ACC112 (cell line): ENCODE results near the gene RPS6KL1.
A peak's percentile ranks its signal among the peaks of the same experiment; 100 is the strongest.

Experiments
- H2AFZ ChIP-seq: fragments of 200-600 bp; sonication (generic); one replicate; pipeline ENCODE4 v1.6.0; 2017; ENCODE audit warnings: antibody characterized with exemption, low read length; ENCODE audit not compliant: unreplicated experiment
- H3K27ac ChIP-seq: fragments of 200-600 bp; sonication (generic); 2 replicates; pipeline ENCODE4 v1.5.1; 2014; ENCODE audit warnings: low read depth, mild to moderate bottlenecking, antibody characterized with exemption, low read length, moderate library complexity
- H3K27me3 ChIP-seq: fragments of 200-600 bp; sonication (generic); 2 replicates; pipeline ENCODE4 v1.6.1; 2014; ENCODE audit warnings: mild to moderate bottlenecking, antibody characterized with exemption, low read length, moderate library complexity, mixed read lengths; ENCODE audit not compliant: insufficient read depth
- H3K36me3 ChIP-seq: fragments of 200-600 bp; sonication (generic); 2 replicates; pipeline ENCODE4 v1.6.1; 2016; ENCODE audit warnings: mild to moderate bottlenecking, antibody characterized with exemption, low read length, moderate library complexity, mixed read lengths; ENCODE audit not compliant: insufficient read depth
- H3K4me1 ChIP-seq: fragments of 200-600 bp; sonication (generic); one replicate; pipeline ENCODE4 v1.6.1; 2016; ENCODE audit warnings: low read length, mixed read lengths; ENCODE audit not compliant: insufficient read depth, unreplicated experiment, control insufficient read depth
- H3K4me3 ChIP-seq: fragments of 200-600 bp; sonication (generic); 2 replicates; pipeline ENCODE4 v1.5.1; 2014; ENCODE audit warnings: mild to moderate bottlenecking, low read depth, low read length
- H3K79me2 ChIP-seq: fragments of 200-600 bp; sonication (generic); one replicate; pipeline ENCODE4 v1.6.0; 2016; ENCODE audit warnings: low read length; ENCODE audit not compliant: control insufficient read depth, unreplicated experiment, insufficient read depth

The RPS6KL1 gene

DNA sequence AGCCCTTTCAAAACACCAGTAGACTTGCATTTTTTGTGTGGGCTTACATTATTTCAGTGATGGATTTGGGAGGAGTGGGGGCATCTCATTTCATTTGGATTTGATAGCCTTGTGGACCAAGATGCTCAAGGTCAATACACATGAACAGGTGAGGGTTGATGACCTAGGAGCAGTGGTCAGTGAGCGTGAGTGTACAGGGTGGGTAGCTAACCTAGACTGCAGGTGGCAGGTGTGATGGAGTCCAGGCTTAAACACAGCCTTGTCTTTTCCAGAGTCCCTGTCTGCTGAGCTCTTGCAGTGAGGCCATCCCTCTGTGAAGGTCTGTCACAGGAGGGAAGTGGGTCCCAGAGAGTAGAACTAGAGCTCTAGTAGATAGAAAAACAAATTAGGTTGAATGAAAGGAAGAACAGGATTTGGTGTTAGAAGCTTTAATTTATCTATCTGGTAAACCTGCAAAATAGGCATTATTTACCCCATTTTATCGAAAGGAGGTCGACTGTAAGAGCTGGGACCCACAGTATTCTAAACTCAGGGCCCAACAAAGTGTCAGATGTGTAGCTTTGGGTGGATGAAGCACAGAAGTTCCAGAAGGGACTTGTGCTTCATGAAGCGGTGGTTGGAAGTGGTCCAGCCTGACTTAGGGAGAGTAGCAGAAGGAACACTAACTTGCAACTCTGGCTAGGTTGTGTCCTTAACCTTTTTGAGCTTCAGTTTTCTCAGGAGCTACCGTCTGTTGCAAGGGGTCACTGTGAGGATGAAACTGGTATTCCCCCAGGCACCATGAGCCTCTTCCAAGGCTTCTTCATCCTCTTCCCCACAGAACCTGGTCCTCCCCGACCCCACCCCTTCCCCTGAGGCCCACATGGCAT is 18.2 kb downstream of the RPS6KL1 start:
- H3K79me2 ChIP-seq: no peaks in the 10 kb centered on the region
- H3K4me3 ChIP-seq: no peak overlapping the region
- H3K36me3 ChIP-seq: peaks cover 28% of the 10 kb centered on the region
- H3K27me3 ChIP-seq: no peaks in the 10 kb centered on the region
- H3K4me1 ChIP-seq: peaks cover 5% of the 10 kb centered on the region
- no peak overlapping the region for H3K27ac ChIP-seq
- H2AFZ ChIP-seq: no peak overlapping the region

DNA sequence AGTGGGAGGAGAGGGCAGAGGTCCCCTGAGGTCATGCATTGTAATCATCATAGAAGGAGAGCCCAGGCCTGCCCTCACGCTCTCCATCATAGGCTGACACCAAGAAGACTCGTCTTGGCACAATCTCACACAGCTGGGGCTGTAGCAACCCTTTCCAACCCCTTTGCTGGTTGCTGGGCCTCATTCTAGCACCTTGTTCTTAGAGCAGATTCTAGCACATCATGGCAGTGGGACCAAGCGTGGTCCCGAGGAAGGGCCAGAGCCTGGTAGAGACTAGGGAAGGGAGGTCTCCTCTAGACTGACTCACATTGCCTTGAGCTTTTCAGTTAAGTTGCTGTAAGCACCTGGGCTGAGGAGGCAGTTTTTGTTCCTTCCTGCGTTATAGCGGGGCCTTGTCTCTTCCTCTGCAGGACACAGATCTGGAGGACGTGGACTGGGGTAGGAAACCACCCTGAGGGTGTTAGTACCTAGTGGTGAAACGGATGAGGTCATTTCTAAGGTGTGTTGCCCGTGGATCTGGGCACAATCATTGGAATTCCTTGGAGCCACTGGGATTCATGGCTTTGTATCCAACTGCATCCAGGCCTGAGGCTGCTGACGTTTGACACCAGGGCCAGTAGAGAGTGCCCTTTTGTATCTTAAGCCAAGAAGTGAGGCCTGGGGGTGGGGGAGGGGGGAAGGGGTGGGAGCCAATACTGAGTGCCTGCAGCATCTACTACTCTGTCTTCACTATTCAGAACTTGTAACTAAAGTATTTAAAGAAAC is 19.9 kb downstream of the RPS6KL1 start:
- no peak overlapping the region for H2AFZ ChIP-seq
- peaks cover 44% of the 10 kb centered on the region for H3K36me3 ChIP-seq
- H3K4me1 ChIP-seq: no peaks in the 10 kb centered on the region
- H3K27ac ChIP-seq: no peak overlapping the region
- no peaks in the 10 kb centered on the region for H3K27me3 ChIP-seq
- no peaks in the 10 kb centered on the region for H3K79me2 ChIP-seq
- no peak overlapping the region for H3K4me3 ChIP-seq

DNA sequence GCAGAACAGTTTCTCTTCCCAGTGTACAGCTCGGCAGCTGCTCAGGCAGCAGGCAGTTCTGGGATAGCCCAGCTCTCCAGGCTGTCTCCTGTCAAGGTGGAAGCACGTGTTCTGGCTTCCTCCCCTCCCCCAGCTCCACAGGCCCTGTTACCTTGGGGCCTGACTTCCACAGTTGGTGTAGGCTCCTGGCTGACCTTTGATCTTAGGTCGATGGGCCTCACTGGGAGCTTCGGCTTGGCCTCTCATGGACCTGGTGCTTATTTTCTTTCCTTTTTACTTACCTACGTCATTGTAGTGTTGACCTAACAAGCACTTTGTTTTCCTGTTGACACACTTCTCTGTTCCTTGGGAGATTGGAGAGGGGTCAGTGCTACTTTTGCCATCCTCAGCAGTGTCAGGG is 24.4 kb downstream of the RPS6KL1 start:
- H3K27me3 ChIP-seq: no peaks in the 10 kb centered on the region
- H3K27ac ChIP-seq: no peak overlapping the region
- H3K36me3 ChIP-seq: peaks cover 76% of the 10 kb centered on the region
- peaks cover 4% of the 10 kb centered on the region for H3K79me2 ChIP-seq
- H3K4me3 ChIP-seq: no peak overlapping the region
- no peaks in the 10 kb centered on the region for H3K4me1 ChIP-seq
- no peak overlapping the region for H2AFZ ChIP-seq

DNA sequence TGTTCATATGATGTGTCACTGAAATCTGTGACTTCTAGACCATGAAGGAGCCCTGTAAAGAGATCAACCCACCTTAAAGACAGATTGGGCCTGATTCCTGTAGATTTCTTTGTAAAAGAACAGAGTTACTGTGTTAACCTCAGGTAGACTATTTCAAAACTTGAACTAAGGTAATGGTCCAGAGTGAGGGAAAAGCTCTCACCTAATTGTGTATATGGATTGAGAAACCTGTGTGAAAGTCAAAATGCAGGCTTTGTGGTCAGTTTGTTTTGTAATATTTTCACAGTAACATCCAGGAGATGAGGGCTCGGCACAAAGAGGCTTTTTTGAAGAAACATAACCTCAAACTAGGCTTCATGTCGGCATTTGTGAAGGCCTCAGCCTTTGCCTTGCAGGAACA is 25.0 kb downstream of the RPS6KL1 start:
- H3K27ac ChIP-seq: no peak overlapping the region
- H3K36me3 ChIP-seq: peaks cover 79% of the 10 kb centered on the region
- H3K27me3 ChIP-seq: no peaks in the 10 kb centered on the region
- H2AFZ ChIP-seq: no peak overlapping the region
- H3K4me3 ChIP-seq: no peak overlapping the region
- peaks cover 9% of the 10 kb centered on the region for H3K79me2 ChIP-seq
- no peaks in the 10 kb centered on the region for H3K4me1 ChIP-seq

DNA sequence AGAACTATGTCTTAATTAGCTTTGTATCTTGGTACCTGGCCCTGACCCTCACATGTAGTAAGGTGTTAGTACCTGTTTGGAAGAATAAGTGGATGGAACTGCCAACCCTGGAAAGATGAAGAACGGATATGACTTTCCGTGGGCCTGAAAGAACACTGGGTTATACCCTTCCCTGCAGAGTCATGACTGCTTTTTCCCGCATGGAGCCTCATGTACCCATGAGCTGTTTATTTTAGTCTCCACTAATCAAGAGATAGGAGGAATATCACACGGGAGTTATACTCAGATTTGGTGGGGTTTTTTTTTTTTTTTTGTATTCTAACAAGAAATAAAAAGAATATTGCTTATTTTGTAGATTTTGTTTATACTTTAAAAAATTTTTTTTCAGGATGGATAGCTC is 25.4 kb downstream of the RPS6KL1 start:
- Histone ChIP-seq H3K4me1 (no peaks in the 10 kb centered on the region), H3K36me3 (peaks cover 79% of the 10 kb centered on the region), H3K27ac (no peak overlapping the region), H3K79me2 (peaks cover 14% of the 10 kb centered on the region), H3K4me3 (no peak overlapping the region), H3K27me3 (no peaks in the 10 kb centered on the region), H2AFZ (no peak overlapping the region)

DNA sequence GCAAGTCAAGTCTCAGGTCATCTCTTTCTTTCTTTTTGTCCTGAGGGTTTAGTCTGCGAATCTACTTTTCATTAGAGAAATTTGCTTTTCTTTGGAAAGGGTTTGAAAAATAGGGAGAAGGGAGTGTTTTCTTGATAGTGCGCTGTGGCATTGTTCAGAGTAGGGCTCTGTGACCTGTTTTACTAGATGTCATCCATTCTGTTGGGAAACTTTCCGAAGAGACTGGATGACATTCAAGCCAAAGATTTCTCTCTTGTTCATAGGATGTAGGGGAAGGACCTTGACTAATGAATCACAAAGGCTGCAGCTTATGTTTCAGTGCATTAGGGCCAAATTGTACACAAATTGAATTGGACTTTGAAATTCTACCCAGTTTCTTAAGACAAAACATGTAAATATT is 26.7 kb downstream of the RPS6KL1 start:
- Histone ChIP-seq H3K27me3 (no peaks in the 10 kb centered on the region), H2AFZ (no peak overlapping the region), H3K27ac (no peak overlapping the region), H3K79me2 (peaks cover 18% of the 10 kb centered on the region), H3K4me3 (no peak overlapping the region), H3K4me1 (peaks cover 11% of the 10 kb centered on the region), H3K36me3 (peaks cover 82% of the 10 kb centered on the region)

DNA sequence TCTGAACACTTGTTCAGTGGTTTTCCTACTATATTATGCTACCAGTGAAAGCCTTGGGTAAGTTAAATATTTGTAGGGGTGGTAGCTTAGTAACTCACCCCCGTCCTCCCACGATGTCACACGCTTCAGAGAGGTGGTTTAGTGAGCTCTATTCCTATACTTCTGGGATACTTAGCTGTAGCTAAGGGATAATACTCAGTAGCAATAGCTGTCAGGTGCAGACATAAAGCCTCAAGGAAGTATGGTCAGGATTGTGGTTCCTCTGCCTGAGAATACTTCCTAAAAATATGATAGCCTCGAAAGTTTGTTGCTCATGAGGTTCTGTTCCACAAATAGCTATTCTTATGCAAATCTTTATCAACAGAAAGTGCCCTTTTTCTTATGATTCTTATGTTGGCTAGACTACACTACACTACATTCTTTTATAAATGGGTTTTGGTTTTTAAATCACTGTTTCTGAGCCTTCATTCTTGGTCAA is 29.4 kb downstream of the RPS6KL1 start:
- no peaks in the 10 kb centered on the region for H3K27me3 ChIP-seq
- H3K27ac ChIP-seq: no peak overlapping the region
- H3K36me3 ChIP-seq: peaks cover 63% of the 10 kb centered on the region
- peaks cover 24% of the 10 kb centered on the region for H3K79me2 ChIP-seq
- H2AFZ ChIP-seq: no peak overlapping the region
- H3K4me3 ChIP-seq: no peak overlapping the region
- peaks cover 20% of the 10 kb centered on the region for H3K4me1 ChIP-seq

DNA sequence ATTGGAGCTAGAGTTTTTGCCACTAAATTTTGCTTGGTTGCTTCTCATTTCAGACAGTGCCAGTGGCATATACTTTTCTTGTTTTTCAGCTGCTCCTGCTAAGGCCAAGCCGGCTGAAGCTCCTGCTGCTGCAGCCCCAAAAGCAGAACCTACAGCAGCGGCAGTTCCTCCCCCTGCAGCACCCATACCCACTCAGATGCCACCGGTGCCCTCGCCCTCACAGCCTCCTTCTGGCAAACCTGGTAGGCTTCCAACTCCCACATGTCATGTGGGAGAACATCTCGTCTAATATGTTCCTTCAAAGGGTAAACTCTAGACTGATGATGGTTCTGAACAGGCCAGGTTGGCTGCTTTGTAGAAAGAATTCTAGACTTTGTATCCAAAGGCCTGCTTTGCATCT is 30.3 kb downstream of the RPS6KL1 start:
- peaks cover 54% of the 10 kb centered on the region for H3K36me3 ChIP-seq
- H3K4me1 ChIP-seq: peaks cover 28% of the 10 kb centered on the region
- H3K79me2 ChIP-seq: peaks cover 33% of the 10 kb centered on the region
- H2AFZ ChIP-seq: no peak overlapping the region
- H3K4me3 ChIP-seq: no peak overlapping the region
- H3K27ac ChIP-seq: no peak overlapping the region
- no peaks in the 10 kb centered on the region for H3K27me3 ChIP-seq

DNA sequence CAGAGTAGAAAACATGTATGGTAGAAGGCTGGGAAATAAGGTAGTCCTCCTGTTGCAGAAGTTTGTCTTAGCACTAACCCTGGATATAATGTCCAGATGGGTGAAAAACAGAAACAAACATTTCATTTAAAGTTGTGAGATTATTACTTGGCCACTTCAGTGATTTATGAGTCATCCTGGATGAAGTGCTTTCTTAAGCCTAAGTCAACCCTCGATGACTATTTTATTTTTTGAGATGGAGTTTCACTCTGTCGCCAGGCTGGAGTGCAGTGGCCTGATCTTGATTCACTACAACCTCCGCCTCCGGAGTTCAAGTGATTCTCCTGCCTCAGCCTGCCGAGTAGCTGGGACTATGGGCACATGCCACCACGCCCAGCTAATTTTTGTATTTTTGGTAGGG is 31.2 kb downstream of the RPS6KL1 start:
- Histone ChIP-seq H2AFZ (no peak overlapping the region), H3K79me2 (peaks cover 40% of the 10 kb centered on the region), H3K4me3 (no peak overlapping the region), H3K36me3 (peaks cover 53% of the 10 kb centered on the region), H3K27me3 (no peaks in the 10 kb centered on the region), H3K4me1 (peaks cover 28% of the 10 kb centered on the region), H3K27ac (peak overlapping the region; percentile 65)

DNA sequence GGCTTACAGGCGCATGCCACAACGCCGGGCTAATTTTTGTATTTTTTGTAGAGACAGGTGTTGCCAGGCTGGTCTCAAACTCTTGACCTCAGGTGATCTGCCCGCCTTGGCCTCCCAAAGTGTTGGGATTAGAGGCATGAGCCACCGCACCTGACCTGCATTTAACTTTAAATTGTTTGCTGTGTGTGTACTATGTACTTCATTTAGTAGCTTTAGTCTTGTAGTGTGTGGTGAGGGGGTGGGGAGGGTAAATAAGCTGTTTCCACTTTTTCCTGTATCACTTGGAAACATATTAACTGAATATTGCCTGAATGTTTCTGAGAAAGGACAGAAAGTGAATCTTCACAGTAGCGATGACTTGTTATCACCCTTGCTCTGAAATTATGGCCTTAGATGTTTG is 32.8 kb downstream of the RPS6KL1 start:
- H3K36me3 ChIP-seq: peaks cover 39% of the 10 kb centered on the region
- H3K4me1 ChIP-seq: peaks cover 42% of the 10 kb centered on the region
- peaks cover 54% of the 10 kb centered on the region for H3K79me2 ChIP-seq

More for the DNA sequence above, 32.8 kb downstream of the RPS6KL1 start:
- no peak overlapping the region for H2AFZ ChIP-seq
- H3K4me3 ChIP-seq: no peak overlapping the region
- H3K27me3 ChIP-seq: no peaks in the 10 kb centered on the region
- no peak overlapping the region for H3K27ac ChIP-seq
